GM12878 (cell line): ENCODE measurements around the gene MXI1. TPM values are rescaled to one million over a fixed set of nuclear protein-coding genes. Genes with fewer than 3 reads are reported as not detected.

Source experiments
- E4F1 ChIP-seq: fragments of 450-650 bp; IDR thresholded peaks from 2 replicates; pipeline ENCODE4 v1.6.1; 2018; ENCODE audit warnings: borderline replicate concordance, mild to moderate bottlenecking; ENCODE audit not compliant: partially characterized antibody
- EGR1 ChIP-seq, 2 experiments: IDR thresholded peaks; 1 replicate in 1 of 2; 2 replicates in 1 of 2; pipeline ENCODE4 v1.6.1; 2011 to 2012; ENCODE audit warnings: low read depth in 2 of 2, low read length in 2 of 2, borderline replicate concordance in 1 of 2, mild to moderate bottlenecking in 1 of 2, moderate library complexity in 1 of 2
- HCFC1 ChIP-seq: fragments of 150-350 bp; IDR thresholded peaks from 2 replicates; pipeline ENCODE4 v1.6.1; 2014; ENCODE audit warnings: low read length
- HDAC6 ChIP-seq: fragments of 200-600 bp; sonication (generic); IDR thresholded peaks from one replicate; pipeline ENCODE4 v1.8.0; 2017; ENCODE audit warnings: antibody characterized with exemption; ENCODE audit not compliant: unreplicated experiment
- HDGF ChIP-seq: fragments of 450-650 bp; IDR thresholded peaks from 2 replicates; pipeline ENCODE4 v1.6.1; 2016; ENCODE audit warnings: antibody characterized with exemption
- IRF4 ChIP-seq: IDR thresholded peaks from 2 replicates; pipeline ENCODE4 v1.6.1; 2011; ENCODE audit warnings: low read depth, low read length
- JUNB ChIP-seq: IDR thresholded peaks from 2 replicates; pipeline ENCODE4 v1.6.1; 2016; ENCODE audit warnings: antibody characterized with exemption, mild to moderate bottlenecking
- MAX ChIP-seq: IDR thresholded peaks from 2 replicates; pipeline ENCODE4 v1.6.1; 2012; ENCODE audit warnings: low read depth, low read length, improper control_type of control experiment
- MLLT1 ChIP-seq: fragments of 450-650 bp; IDR thresholded peaks from 2 replicates; pipeline ENCODE4 v1.6.1; 2016; ENCODE audit warnings: mild to moderate bottlenecking
- NR2C2 ChIP-seq: IDR thresholded peaks from 2 replicates; pipeline ENCODE4 v1.6.1; 2011; ENCODE audit warnings: borderline replicate concordance, low read depth; ENCODE audit not compliant: control insufficient read depth, insufficient read length
- NR2F1 ChIP-seq: fragments of 450-650 bp; conservative IDR thresholded peaks from 2 replicates; pipeline ENCODE4 v1.6.1; 2017; ENCODE audit warnings: mild to moderate bottlenecking
- SREBF1 ChIP-seq: IDR thresholded peaks from 2 replicates; pipeline ENCODE4 v1.6.1; 2012; ENCODE audit warnings: mild to moderate bottlenecking, low read length
- STAT3 ChIP-seq: IDR thresholded peaks from 2 replicates; pipeline ENCODE4 v1.6.1; 2011; ENCODE audit warnings: low read depth, low read length, improper control_type of control experiment
- SUPT20H ChIP-seq: IDR thresholded peaks from 2 replicates; pipeline ENCODE4 v1.6.1; 2011; ENCODE audit warnings: low read depth, mild to moderate bottlenecking, low read length, moderate library complexity, borderline replicate concordance; ENCODE audit not compliant: control insufficient read depth
- USF2 ChIP-seq: IDR thresholded peaks from 2 replicates; pipeline ENCODE4 v1.6.1; 2011; ENCODE audit warnings: low read depth, low read length, improper control_type of control experiment, borderline replicate concordance
- ZBTB4 ChIP-seq: fragments of 450-650 bp; formaldehyde crosslinking; IDR thresholded peaks from 2 replicates; pipeline ENCODE4 v1.4.0; 2022; ENCODE audit warnings: mild to moderate bottlenecking, moderate library complexity
- ZNF274 ChIP-seq: IDR thresholded peaks from one replicate; pipeline ENCODE4 v1.8.0; 2011; ENCODE audit not compliant: insufficient read length, insufficient read depth
- ZNF687 ChIP-seq: fragments of 450-650 bp; IDR thresholded peaks from 2 replicates; pipeline ENCODE4 v1.6.1; 2017; ENCODE audit warnings: mild to moderate bottlenecking, moderate library complexity
- polyA plus RNA-seq, 11 experiments: library from polyadenylated mRNA; depleted of rRNA in 4 of 11; unstranded in 6 of 11; stranded (reverse) in 5 of 11; fragments of >200 nt; fragmentation: Nextera tagmentation in 4 of 11; fragmentation: Illumina TruSeq in 1 of 11; extraction: Ambion mirVana in 4 of 11; extraction: Trizol in 1 of 11; gene quantifications; 1 replicate in 1 of 11; 2 replicates in 10 of 11; pipeline versions ENCODE4 v1.2.1 to v1.2.3, GENCODE V29; 2011 to 2016; ENCODE audit warnings: inconsistent platforms in 2 of 11, missing spikeins in 2 of 11, low read depth in 1 of 11
- total RNA-seq, 4 experiments: library from RNA; depleted of rRNA in 3 of 4; stranded (reverse); fragments of >200 nt in 3 of 4; fragmentation: Illumina TruSeq in 1 of 4; extraction: Trizol in 1 of 4; gene quantifications; 2 replicates each; pipeline versions ENCODE4 v1.2.1 to v1.2.3, GENCODE V29; 2013 to 2021

MXI1 gene
- total and polyA plus RNA-seq, 10 of the 15 experiments (the other 5 are each of a cell fraction or from before 2014, with no cell fraction given), result 0.23 to 8.0 (median 0.41) TPM

GRCh38 chr10:110324805-110325280, 117.4 kb downstream of the MXI1 start (continued):
- TF ChIP-seq ZNF687 (peak; percentile 55; the same call in 1 of the 2 replicates), NR2C2 (no peak), NR2F1 (no peak; the same call in 1 of the 2 replicates), SREBF1 (no peak), SUPT20H (no peak), MAX (no peak), ZNF274 (no peak), USF2 (no peak), HCFC1 (no peak), STAT3 (no peak), MLLT1 (no peak), ZBTB4 (CRISPR knock-in tag) (no peak), E4F1 (no peak), HDAC6 (no peak), IRF4 (no peak), JUNB (peak; percentile 71), EGR1 (IDR thresholded peaks at IDR 0.05; ENCODE audit: borderline replicate concordance in 1 of 2, low read depth in 2 of 2, low read length in 2 of 2) (no peak), HDGF (no peak)
